HCT116 (cell line): Measurements from ENCODE around the gene NANOG. TPM values are rescaled to one million over a fixed set of nuclear protein-coding genes. Genes with fewer than 3 reads are reported as not detected.
"Not testable (repeated sequence)": the region's sequence is repeated elsewhere in the genome, so short reads cannot be mapped to it uniquely, and the experiment has no call there.

ENCODE experiments used
- ATAC-seq: fragments of 200-7000 bp; cut with Tn5 transposase; 2 replicates; pipeline ENCODE4 v1.9.1; 2020; ENCODE audit warnings: mild to moderate bottlenecking, moderate library complexity
- BruUV-seq: library from RNA; stranded (reverse); fragments of 400-500 nt; replicated peaks from 2 replicates; lab custom pipeline; 2021; lab: Mats Ljungman, UMichigan
- CTCF ChIA-PET: fragments of 300-600 bp; sonication (Branson Sonifier 250); formaldehyde crosslinking; loops from one replicate; lab custom pipeline; 2021; ENCODE audit warnings: antibody characterized with exemption; lab: Charles Lee
- POLR2A ChIA-PET: fragments of 300-600, 350-600 bp; sonication (Branson Sonifier 250); formaldehyde crosslinking; loops from one replicate; lab custom pipeline; 2021; ENCODE audit warnings: antibody characterized with exemption; lab: Charles Lee
- RAD21 ChIA-PET, 2 experiments: fragments of 300-600 bp; sonication (Branson Sonifier 250); formaldehyde crosslinking; loops; one replicate each; lab custom pipeline; 2023; ENCODE audit warnings: low total read pairs in 2 of 2; ENCODE audit not compliant: uncharacterized antibody in 2 of 2, unreplicated experiment in 2 of 2, low non-redundant PET in 1 of 2; lab: Charles Lee
- DNase-seq: peaks from one replicate; pipeline ENCODE4 v3.0.0-alpha.2; 2010; ENCODE audit warnings: low read depth, low spot score
- H2AFZ ChIP-seq: fragments of 200-600 bp; shearing (Covaris generic), sonication (generic); 2 replicates; pipeline ENCODE4 v1.6.1; 2017; ENCODE audit warnings: low read depth, mixed run types, mixed read lengths, antibody characterized with exemption, low read length; ENCODE audit not compliant: poor library complexity, severe bottlenecking
- H3K27ac ChIP-seq: 2 replicates; pipeline ENCODE4 v1.5.1; 2012; ENCODE audit warnings: low read depth, low read length
- H3K27me3 ChIP-seq: fragments of 200-600 bp; sonication (generic); 2 replicates; pipeline ENCODE4 v1.6.1; 2016; ENCODE audit warnings: mixed run types, low read length, mixed read lengths; ENCODE audit not compliant: insufficient read depth
- H3K36me3 ChIP-seq, 2 experiments: fragments of 200-500 bp in 1 of 2; fragments of 200-600 bp in 1 of 2; sonication (Bioruptor generic) in 1 of 2; sonication (generic) in 1 of 2; 2 replicates each; pipeline versions ENCODE4 v1.5.1 to v1.6.1; 2014 to 2016; ENCODE audit warnings: low read length in 2 of 2, inconsistent platforms in 1 of 2, mixed read lengths in 1 of 2, mixed run types in 1 of 2; ENCODE audit not compliant: insufficient read depth in 2 of 2, control insufficient read depth in 1 of 2
- H3K4me1 ChIP-seq, 2 experiments: fragments of 200-600 bp in 1 of 2; sonication (generic) in 1 of 2; 2 replicates each; pipeline versions ENCODE4 v1.5.1 to v1.6.1; 2012 to 2017; ENCODE audit warnings: low read length in 2 of 2, inconsistent platforms in 1 of 2, mild to moderate bottlenecking in 1 of 2, mixed read lengths in 1 of 2, mixed run types in 1 of 2, moderate library complexity in 1 of 2; ENCODE audit not compliant: insufficient read depth in 2 of 2, control insufficient read depth in 1 of 2
- H3K4me2 ChIP-seq: fragments of 200-600 bp; sonication (generic); 2 replicates; pipeline ENCODE4 v1.6.1; 2017; ENCODE audit warnings: mixed run types, low read length, mixed read lengths
- H3K4me3 ChIP-seq, 2 experiments: fragments of 200-600 bp in 1 of 2; sonication (generic) in 1 of 2; replicated peaks in 1 of 2; 2 replicates each; pipeline ENCODE4 v1.5.1; 2011 to 2016; ENCODE audit warnings: low read length in 2 of 2, control low read depth in 1 of 2, low read depth in 1 of 2, mild to moderate bottlenecking in 1 of 2, mixed read lengths in 1 of 2, mixed run types in 1 of 2
- H3K79me2 ChIP-seq: fragments of 200-600 bp; sonication (generic); 2 replicates; pipeline ENCODE4 v1.6.1; 2017; ENCODE audit warnings: mild to moderate bottlenecking, mixed run types, low read length, moderate library complexity, mixed read lengths; ENCODE audit not compliant: insufficient read depth
- H3K9ac ChIP-seq: fragments of 200-600 bp; sonication (generic); 2 replicates; pipeline ENCODE4 v1.6.1; 2016; ENCODE audit warnings: low read length, mixed read lengths
- H3K9me2 ChIP-seq: fragments of 200-600 bp; sonication (generic), shearing (Covaris generic); 2 replicates; pipeline ENCODE4 v1.6.1; 2017; ENCODE audit warnings: mixed run types, mild to moderate bottlenecking, moderate library complexity; ENCODE audit not compliant: insufficient read depth
- H3K9me3 ChIP-seq, 2 experiments: fragments of 200-500 bp in 1 of 2; fragments of 200-600 bp in 1 of 2; sonication (Bioruptor generic) in 1 of 2; sonication (generic) in 1 of 2; 2 replicates each; pipeline ENCODE4 v1.6.1; 2014 to 2017; ENCODE audit warnings: low read length in 2 of 2, mixed read lengths in 2 of 2, inconsistent platforms in 1 of 2, low read depth in 1 of 2, mild to moderate bottlenecking in 1 of 2, mixed run types in 1 of 2, moderate library complexity in 1 of 2; ENCODE audit not compliant: control insufficient read depth in 1 of 2, insufficient read depth in 1 of 2
- H4K20me1 ChIP-seq: fragments of 200-600 bp; sonication (generic), shearing (Covaris generic); 2 replicates; pipeline ENCODE4 v1.6.1; 2017; ENCODE audit warnings: mixed run types, mild to moderate bottlenecking, moderate library complexity; ENCODE audit not compliant: insufficient read depth
- CTCF ChIP-seq, 3 experiments: fragments of 200-600 bp in 1 of 3; sonication (generic) in 1 of 3; IDR thresholded peaks in 2 of 3; conservative IDR thresholded peaks in 1 of 3; 2 replicates each; pipeline ENCODE4 v1.5.1; 2012 to 2017; ENCODE audit warnings: low read depth in 2 of 3, low read length in 2 of 3, antibody characterized with exemption in 1 of 3, borderline replicate concordance in 1 of 3, control low read depth in 1 of 3, mild to moderate bottlenecking in 1 of 3, mixed read lengths in 1 of 3, mixed run types in 1 of 3, moderate library complexity in 1 of 3; ENCODE audit not compliant: insufficient read depth in 1 of 3
- RAD21 ChIP-seq: IDR thresholded peaks from 2 replicates; pipeline ENCODE4 v1.6.1; 2012; ENCODE audit warnings: low read depth, mild to moderate bottlenecking
- SIN3A ChIP-seq: IDR thresholded peaks from 2 replicates; pipeline ENCODE4 v1.6.1; 2012; ENCODE audit warnings: low read depth
- ZBTB33 ChIP-seq: IDR thresholded peaks from 2 replicates; pipeline ENCODE4 v1.6.1; 2011; ENCODE audit warnings: mild to moderate bottlenecking, low read length, moderate library complexity; ENCODE audit not compliant: insufficient replicate concordance; ENCODE audit errors: extremely low read depth
- intact Hi-C: fragments of 100-400 bp; cut with micrococcal nuclease; formaldehyde crosslinking; loops from 2 replicates; pipeline ENCODE4 v1.10.0; 2022
- total RNA-seq: library from RNA; stranded (reverse); gene quantifications from one replicate; pipeline ENCODE4 v1.2.1, GENCODE V29; 2021; ENCODE audit not compliant: unreplicated experiment

Gene NANOG
- total RNA-seq, 1 experiment from 2014 or later: 0.22 TPM

GRCh38 chr12:7829737-7830136, 40.5 kb downstream of the NANOG start:
- H3K9me3 ChIP-seq, H3K4me2 ChIP-seq, CTCF ChIA-PET, H2AFZ ChIP-seq, RAD21 ChIA-PET, H3K27me3 ChIP-seq, H3K9ac ChIP-seq, H3K27ac ChIP-seq, H3K4me3 ChIP-seq, H3K36me3 ChIP-seq, H3K79me2 ChIP-seq, POLR2A ChIA-PET, ATAC-seq, H3K9me2 ChIP-seq, DNase-seq, H3K4me1 ChIP-seq, H4K20me1 ChIP-seq, intact Hi-C loops, BruUV-seq: not testable (repeated sequence)

- ChIA-PET CTCF (interaction anchor here (0.9 to 3.0 kb wide), 4 partner anchors 17 to 246 kb away, joined by 3 to 8 read pairs (median 4); no protein-coding TSS in a partner anchor), RAD21 (interaction anchor here in 1 of 2 experiments (0.8 kb wide), 1 partner anchor 101 kb away, joined by 3 read pairs; no protein-coding TSS in a partner anchor), POLR2A (no interaction called here)
- H3K4me2 ChIP-seq: no peak overlapping the region
- no peaks in the 10 kb centered on the region for H3K9me3 ChIP-seq
- H3K4me1 ChIP-seq: no peaks in the 10 kb centered on the region
- DNase-seq (peak; percentile 32), ATAC-seq (peak; percentile 99)
- peak overlapping the region; percentile 31 for H2AFZ ChIP-seq
- no peak overlapping the region for H3K9ac ChIP-seq
- H4K20me1 ChIP-seq: no peaks in the 10 kb centered on the region
- H3K27me3 ChIP-seq: no peaks in the 10 kb centered on the region
- no peak overlapping the region for H3K27ac ChIP-seq
- no peaks in the 10 kb centered on the region for H3K79me2 ChIP-seq
- H3K4me3 ChIP-seq: no peak overlapping the region
- H3K9me2 ChIP-seq: no peaks in the 10 kb centered on the region
- no TSS peak for BruUV-seq
- peak; percentile 57 for TF ChIP-seq RAD21
- TF ChIP-seq ZBTB33: no peak
- TF ChIP-seq CTCF (IDR thresholded peaks at IDR 0.05 in 2 of 3, conservative IDR thresholded peaks at IDR 0.05 in 1 of 3; ENCODE audit: borderline replicate concordance in 1 of 3, insufficient read depth in 1 of 3, low read depth in 2 of 3, low read length in 2 of 3): peak; percentile 59 to 73 (median 60); a peak in 5 of 6 replicates
- no peak for TF ChIP-seq SIN3A
- no peaks in the 10 kb centered on the region for H3K36me3 ChIP-seq
- intact Hi-C loops: loop anchor here (2.0 kb wide), 1 partner anchor 247 kb away; no protein-coding TSS in a partner anchor
These were observed 43.0 kb downstream of the NANOG start for GRCh38 chr12:7832059-7832696.

GRCh38 chr12:7833201-7833600, 44.0 kb downstream of the NANOG start:
- ATAC-seq, H2AFZ ChIP-seq, H3K4me1 ChIP-seq, H3K27me3 ChIP-seq, H3K79me2 ChIP-seq, H4K20me1 ChIP-seq, H3K9me3 ChIP-seq, RAD21 ChIA-PET, H3K9ac ChIP-seq, H3K9me2 ChIP-seq, POLR2A ChIA-PET, H3K4me2 ChIP-seq, DNase-seq, H3K36me3 ChIP-seq, H3K4me3 ChIP-seq, H3K27ac ChIP-seq, BruUV-seq: not testable (repeated sequence)
- CTCF ChIA-PET: interaction anchor here (3.0 kb wide), 1 partner anchor 245 kb away, joined by 8 read pairs; no protein-coding TSS in a partner anchor
- intact Hi-C loops: loop anchor here (2.0 kb wide), 1 partner anchor 246 kb away; no protein-coding TSS in a partner anchor
